K562 (cell line): ENCODE data around the gene IPCEF1. TPM values are rescaled to one million over a fixed set of nuclear protein-coding genes. Genes with fewer than 3 reads are reported as not detected.

Experiments used
- ATAC-seq: fragments of 200-7000 bp; cut with Tn5 transposase; 3 replicates; pipeline ENCODE4 v1.9.1; 2020; ENCODE audit warnings: moderate library complexity
- BruUV-seq: library from RNA; stranded (reverse); fragments of 400-500 nt; replicated peaks from 2 replicates; lab custom pipeline; 2021; lab: Mats Ljungman, UMichigan
- CTCF ChIA-PET: fragments of 300-600 bp; formaldehyde crosslinking; extraction: SDS; loops from one replicate; lab custom pipeline; 2021; ENCODE audit warnings: low intra/inter-chr PET ratio; lab: Yijun Ruan, JAX
- POLR2A ChIA-PET: fragments of 300-600, 350-650 bp; sonication (Branson Sonifier 250); formaldehyde crosslinking; extraction: SDS; loops from one replicate; lab custom pipeline; 2021; ENCODE audit warnings: antibody characterized with exemption, inconsistent platforms; lab: Yijun Ruan, JAX
- DNase-seq, 4 experiments: peaks; one replicate each; pipeline versions ENCODE4 v3.0.0 to v3.0.0-alpha.2; 2011 to 2018; ENCODE audit warnings: low spot score in 3 of 4, mixed read lengths in 3 of 4; ENCODE audit errors: extremely low read depth in 1 of 4
- FAIRE-seq: peaks from 2 replicates; lab custom pipeline; 2011; peaks lifted over from hg19 to GRCh38; lab: Jason Lieb, UNC
- H2AFZ ChIP-seq: 2 replicates; pipeline ENCODE4 v1.6.0; 2011; ENCODE audit warnings: low read depth, low read length, control low read depth, inconsistent platforms
- H3K27ac ChIP-seq: fragments of 200-600 bp; 3 replicates; pipeline ENCODE4 v1.8.0; 2011; ENCODE audit warnings: low read depth, mild to moderate bottlenecking, control low read depth, inconsistent platforms, low read length, moderate library complexity, mixed read lengths; ENCODE audit errors: extremely low read depth
- H3K27me3 ChIP-seq, 2 experiments: fragments of 300-600 bp in 1 of 2; 2 replicates in 1 of 2; 3 replicates in 1 of 2; pipeline versions ENCODE4 v1.6.0 to v1.8.0; 2011; ENCODE audit warnings: inconsistent platforms in 2 of 2, low read length in 2 of 2, mild to moderate bottlenecking in 1 of 2, mixed read lengths in 1 of 2, moderate library complexity in 1 of 2; ENCODE audit not compliant: control insufficient read depth in 2 of 2, insufficient read depth in 2 of 2
- H3K36me3 ChIP-seq: fragments of 300-600 bp; 3 replicates; pipeline ENCODE4 v1.8.0; 2011; ENCODE audit warnings: mild to moderate bottlenecking, low read length, inconsistent platforms; ENCODE audit not compliant: control insufficient read depth, insufficient read depth
- H3K4me1 ChIP-seq, 2 experiments: fragments of 200-600 bp in 1 of 2; replicated peaks in 1 of 2; 2 replicates in 1 of 2; 3 replicates in 1 of 2; pipeline versions ENCODE4 v1.5.1 to v1.8.0; 2011; ENCODE audit warnings: inconsistent platforms in 2 of 2, low read length in 2 of 2, mild to moderate bottlenecking in 1 of 2, mixed read lengths in 1 of 2, moderate library complexity in 1 of 2; ENCODE audit not compliant: control insufficient read depth in 2 of 2, insufficient read depth in 2 of 2
- H3K4me2 ChIP-seq: 2 replicates; pipeline ENCODE4 v1.6.1; 2011; ENCODE audit warnings: low read length, control low read depth, inconsistent platforms, mixed read lengths; ENCODE audit not compliant: insufficient read depth
- H3K4me3 ChIP-seq: fragments of 200-600 bp; sonication (generic), shearing (Covaris generic); 2 replicates; pipeline ENCODE4 v1.5.1; 2016; ENCODE audit warnings: control low read depth, inconsistent platforms
- H3K79me2 ChIP-seq: fragments of 200-600 bp; 3 replicates; pipeline ENCODE4 v1.8.0; 2011; ENCODE audit warnings: low read length, inconsistent platforms; ENCODE audit not compliant: control insufficient read depth, insufficient read depth
- H3K9ac ChIP-seq, 2 experiments: 2 replicates each; pipeline versions ENCODE4 v1.6.0 to v1.6.1; 2011; ENCODE audit warnings: low read depth in 2 of 2, low read length in 2 of 2, control low read depth in 1 of 2, inconsistent platforms in 1 of 2, mild to moderate bottlenecking in 1 of 2, mixed read lengths in 1 of 2; ENCODE audit not compliant: insufficient read depth in 1 of 2
- H3K9me1 ChIP-seq: one replicate; pipeline ENCODE4 v1.6.0; 2011; ENCODE audit warnings: inconsistent platforms, mild to moderate bottlenecking, low read length, moderate library complexity; ENCODE audit not compliant: control insufficient read depth, insufficient read depth
- H3K9me3 ChIP-seq: replicated peaks from 2 replicates; pipeline ENCODE4 v1.5.1; 2011; ENCODE audit warnings: low read depth, low read length, inconsistent platforms; ENCODE audit not compliant: control insufficient read depth, insufficient read depth
- H4K20me1 ChIP-seq: replicated peaks from 2 replicates; pipeline ENCODE4 v1.6.1; 2011; ENCODE audit warnings: low read length, inconsistent platforms, mixed read lengths; ENCODE audit not compliant: control insufficient read depth, insufficient read depth
- CEBPB ChIP-seq: fragments of 450-650 bp; IDR thresholded peaks from 2 replicates; pipeline ENCODE4 v1.6.1; 2016; ENCODE audit warnings: missing genetic modification characterization, missing compliant biosample characterization
- CREB3L1 ChIP-seq: fragments of 450-650 bp; IDR thresholded peaks from 2 replicates; pipeline ENCODE4 v1.6.1; 2014; ENCODE audit warnings: low read depth, mild to moderate bottlenecking, moderate library complexity, borderline replicate concordance
- FOXM1 ChIP-seq, 2 experiments: fragments of 450-650 bp in 1 of 2; sonication (generic) in 1 of 2; formaldehyde crosslinking in 1 of 2; IDR thresholded peaks; 2 replicates each; pipeline versions ENCODE4 v1.6.1 to v1.9.0; 2017 to 2022; ENCODE audit warnings: low read depth in 2 of 2, mild to moderate bottlenecking in 2 of 2, missing genetic modification reagents in 1 of 2, moderate library complexity in 1 of 2
- HNRNPUL1 ChIP-seq: fragments of 200-400 bp; formaldehyde crosslinking; IDR thresholded peaks from 2 replicates; pipeline ENCODE4 v1.6.1; 2017; ENCODE audit warnings: low read length
- IRF1 ChIP-seq: sonication (generic); formaldehyde crosslinking; IDR thresholded peaks from 2 replicates; pipeline ENCODE4 v1.8.0; 2022; ENCODE audit warnings: missing genetic modification reagents, mild to moderate bottlenecking, borderline replicate concordance
- MTF1 ChIP-seq: fragments of 250-450 bp; sonication (Bioruptor Pico); IDR thresholded peaks from 2 replicates; pipeline ENCODE4 v1.9.0; 2021; ENCODE audit warnings: moderate library complexity, mild to moderate bottlenecking, inconsistent platforms, borderline replicate concordance
- PHTF2 ChIP-seq: fragments of 250-450 bp; sonication (Bioruptor Pico); IDR thresholded peaks from 2 replicates; pipeline ENCODE4 v1.5.0; 2021; ENCODE audit warnings: mild to moderate bottlenecking
- POU5F1 ChIP-seq: fragments of 150-350 bp; IDR thresholded peaks from 2 replicates; pipeline ENCODE4 v1.6.1; 2014; ENCODE audit warnings: borderline replicate concordance, low read length, low read depth, mild to moderate bottlenecking; ENCODE audit not compliant: partially characterized antibody
- ZNF133 ChIP-seq: fragments of 250-450 bp; sonication (Bioruptor Pico); IDR thresholded peaks from 2 replicates; pipeline ENCODE4 v1.4.0; 2020; ENCODE audit warnings: mild to moderate bottlenecking
- ZNF639 ChIP-seq, 2 experiments: fragments of 200-800 bp in 1 of 2; sonication (Bioruptor generic) in 1 of 2; sonication (generic) in 1 of 2; formaldehyde crosslinking in 1 of 2; IDR thresholded peaks in 1 of 2; conservative IDR thresholded peaks in 1 of 2; 2 replicates each; pipeline versions ENCODE4 v1.5.0 to v1.6.1; 2016 to 2020; ENCODE audit warnings: missing compliant biosample characterization in 1 of 2, missing genetic modification characterization in 1 of 2, missing genetic modification reagents in 1 of 2
- WGBS: fragments of 100-300 bp; shearing (Covaris generic); methylation state at CpG from one replicate; pipeline ENCODE4 v1.1.6; 2016; ENCODE audit warnings: low coverage, mixed read lengths; ENCODE audit not compliant: insufficient coverage; ENCODE audit errors: missing lambda C conversion rate; 5-methylcytosine and 5-hydroxymethylcytosine counted together
- in situ Hi-C: fragments of 300-500 bp; cut with MboI; formaldehyde crosslinking; loops from 4 replicates; pipeline ENCODE4 v1.15.0; 2018; ENCODE audit warnings: inconsistent platforms, mixed read lengths
- intact Hi-C: fragments of 100-400 bp; cut with micrococcal nuclease; formaldehyde crosslinking; loops from 2 replicates; pipeline ENCODE4 v1.14.2; 2022
- polyA plus RNA-seq, 8 experiments: library from polyadenylated mRNA; depleted of rRNA in 4 of 8; stranded (reverse) in 5 of 8; unstranded in 3 of 8; fragments of >200 nt; fragmentation: Nextera tagmentation in 2 of 8; fragmentation: Illumina TruSeq in 1 of 8; extraction: Ambion mirVana in 2 of 8; extraction: Trizol in 1 of 8; gene quantifications; 2 replicates each; pipeline versions ENCODE4 v1.2.1 to v1.2.3, GENCODE V29; 2011 to 2014; ENCODE audit warnings: inconsistent platforms in 1 of 8, missing spikeins in 1 of 8
- total RNA-seq, 7 experiments: library from RNA; depleted of rRNA in 6 of 7; stranded (reverse); fragments of >200 nt in 6 of 7; fragmentation: Illumina TruSeq in 2 of 7; extraction: Trizol in 2 of 7; gene quantifications; 2 replicates each; pipeline versions ENCODE4 v1.2.1 to v1.2.3, GENCODE V29; 2011 to 2021; ENCODE audit warnings: low replicate concordance in 1 of 7

Gene IPCEF1
- total and polyA plus RNA-seq, 9 of the 15 experiments (the other 6 are each of a cell fraction or from before 2014, with no cell fraction given), result 0.14 to 0.18 TPM; not detected in 7

- Histone ChIP-seq H3K27ac (no peak overlapping the region), H3K36me3 (no peaks in the 10 kb centered on the region), H3K27me3 (peaks cover 3 to 24% of the 10 kb centered on the region in 2 experiments; a peak in 3 of 5 replicates), H3K9ac (no peak overlapping the region), H2AFZ (no peak overlapping the region), H3K79me2 (no peaks in the 10 kb centered on the region), H3K9me1 (no peaks in the 10 kb centered on the region), H3K4me2 (no peak overlapping the region), H4K20me1 (no peaks in the 10 kb centered on the region), H3K4me1 (peaks cover 0 to 5% of the 10 kb centered on the region in 2 experiments; a peak in 1 of 5 replicates), H3K9me3 (no peaks in the 10 kb centered on the region), H3K4me3 (no peak overlapping the region)
- no peak for ATAC-seq
- intact Hi-C loops (no loop called here), in situ Hi-C loops (no loop called here)
- FAIRE-seq, result no peak
- no peak for TF ChIP-seq POU5F1
- TF ChIP-seq CEBPB, result 0 out of 2 replicates have a peak, but pooled peaks have one; percentile 18
- no TSS peak for BruUV-seq
- 1% methylated on average over 3 of the region's 3 CpGs for WGBS
- ChIA-PET CTCF (no interaction called here), POLR2A (no interaction called here)
- no peak for DNase-seq
Observed at GRCh38 chr6:154350293-154350692, 6.3 kb downstream of the IPCEF1 start.

- BruUV-seq, result no TSS peak
- POLR2A ChIA-PET, result interaction anchor here (1.7 kb wide), 1 partner anchor 9 kb away, joined by 4 read pairs; no protein-coding TSS in a partner anchor
- WGBS, result 1% methylated on average over 6 of the region's 6 CpGs
- TF ChIP-seq ZNF639 (CRISPR knock-in tag; conservative IDR thresholded peaks at IDR 0.05 in 1 of 2, IDR thresholded peaks at IDR 0.05 in 1 of 2) (no peak), IRF1 (no peak), FOXM1 (IDR thresholded peaks at IDR 0.05; ENCODE audit: low read depth) (no peak), FOXM1 (CRISPR knock-in tag; IDR thresholded peaks at IDR 0.05; ENCODE audit: low read depth) (no peak), CREB3L1 (no peak), PHTF2 (CRISPR knock-in tag) (no peak), HNRNPUL1 (no peak), MTF1 (CRISPR knock-in tag) (no peak), ZNF133 (CRISPR knock-in tag) (no peak)
Observed at GRCh38 chr6:154347981-154348380, 8.6 kb downstream of the IPCEF1 start.

More at GRCh38 chr6:154347981-154348380, 8.6 kb downstream of the IPCEF1 start:
- no peak overlapping the region for H3K9ac ChIP-seq
- H3K9me1 ChIP-seq, result no peaks in the 10 kb centered on the region
- DNase-seq, result no peak
- H2AFZ ChIP-seq, result no peak overlapping the region
- no peaks in the 10 kb centered on the region for H4K20me1 ChIP-seq
- intact Hi-C loops (no loop called here), in situ Hi-C loops (no loop called here)
- peaks cover 3 to 13% of the 10 kb centered on the region in 2 experiments; a peak in 3 of 5 replicates for H3K27me3 ChIP-seq
- no peaks in the 10 kb centered on the region; a peak in 1 of 5 replicates for H3K4me1 ChIP-seq
- CTCF ChIA-PET, result no interaction called here
- H3K9me3 ChIP-seq, result no peaks in the 10 kb centered on the region
- H3K27ac ChIP-seq, result no peak overlapping the region
- ATAC-seq, result no peak
- H3K4me2 ChIP-seq, result no peak overlapping the region
- H3K4me3 ChIP-seq, result no peak overlapping the region
- H3K79me2 ChIP-seq, result no peaks in the 10 kb centered on the region
- FAIRE-seq, result no peak
- no peaks in the 10 kb centered on the region for H3K36me3 ChIP-seq
